AG04449 (cell line): ENCODE data around the gene ENTPD8.
"Not testable (repeated sequence)": the region's sequence is repeated elsewhere in the genome, so short reads cannot be mapped to it uniquely, and the experiment has no call there.

ENCODE experiments used
- CTCF ChIA-PET: fragments of 350-600 bp; formaldehyde crosslinking; extraction: SDS; loops from one replicate; lab custom pipeline; 2021; ENCODE audit warnings: antibody characterized with exemption; lab: Yijun Ruan, JAX
- POLR2A ChIA-PET: fragments of 400-600, 350-600 bp; formaldehyde crosslinking; extraction: SDS; loops from one replicate; lab custom pipeline; 2020; ENCODE audit warnings: antibody characterized with exemption, inconsistent platforms; lab: Yijun Ruan, JAX
- DNase-seq: peaks from one replicate; pipeline ENCODE4 v3.0.0-alpha.2; 2010; ENCODE audit warnings: low read depth, low spot score
- H3K4me3 ChIP-seq: 2 replicates; pipeline ENCODE4 v1.5.1; 2011; ENCODE audit warnings: low read depth, mild to moderate bottlenecking, control low read depth, low read length
- CTCF ChIP-seq: IDR thresholded peaks from one replicate; pipeline ENCODE4 v1.5.1; 2011; ENCODE audit warnings: mild to moderate bottlenecking, moderate library complexity, low read length, control low read depth, inconsistent platforms; ENCODE audit not compliant: insufficient read depth; ENCODE audit errors: missing control alignments

Gene ENTPD8

GRCh38 chr9:137476856-137477255, 35.7 kb upstream of the ENTPD8 start:
- no peak for DNase-seq
- no peak overlapping the region for H3K4me3 ChIP-seq
- POLR2A ChIA-PET, result no interaction called here
- TF ChIP-seq CTCF, result no peak
- CTCF ChIA-PET, result no interaction called here

- POLR2A ChIA-PET, result no interaction called here
- CTCF ChIA-PET, result interaction anchor here (1.4 kb wide), 1 partner anchor 53 kb away, joined by 3 read pairs; the partner anchor contains the start of genes EXD3 and NOXA1
Observed at GRCh38 chr9:137475666-137476065, 34.5 kb upstream of the ENTPD8 start.

GRCh38 chr9:137474271-137474670, 33.1 kb upstream of the ENTPD8 start:
- H3K4me3 ChIP-seq, result no peak overlapping the region
- ChIA-PET CTCF (interaction anchor here (1.4 to 1.5 kb wide), 2 partner anchors 12 to 52 kb away, joined by 3 read pairs; partner anchors contain the start of genes EXD3 and NOXA1), POLR2A (no interaction called here)
- no peak for DNase-seq
- TF ChIP-seq CTCF, result no peak

More at GRCh38 chr9:137475666-137476065, 34.5 kb upstream of the ENTPD8 start:
- DNase-seq, result no peak
- no peak overlapping the region for H3K4me3 ChIP-seq
- no peak for TF ChIP-seq CTCF

GRCh38 chr9:137470785-137471184, 29.6 kb upstream of the ENTPD8 start:
- DNase-seq, result no peak
- ChIA-PET CTCF (no interaction called here), POLR2A (interaction anchor here (0.8 kb wide), 1 partner anchor 8 kb away, joined by 3 read pairs; no protein-coding TSS in a partner anchor)
- no peak for TF ChIP-seq CTCF
- H3K4me3 ChIP-seq, result no peak overlapping the region

GRCh38 chr9:137467896-137468295, 26.7 kb upstream of the ENTPD8 start:
- DNase-seq, result no peak
- no peak overlapping the region for H3K4me3 ChIP-seq
- CTCF ChIA-PET, result no interaction called here
- POLR2A ChIA-PET, result no interaction called here
- TF ChIP-seq CTCF, result no peak

- TF ChIP-seq CTCF, result no peak
- POLR2A ChIA-PET, result no interaction called here
- CTCF ChIA-PET, result no interaction called here
- no peak overlapping the region for H3K4me3 ChIP-seq
- no peak for DNase-seq
Observed at GRCh38 chr9:137467161-137467581, 26.0 kb upstream of the ENTPD8 start.

- POLR2A ChIA-PET, H3K4me3 ChIP-seq, CTCF ChIA-PET, DNase-seq: not testable (repeated sequence)
Observed at GRCh38 chr9:137466389-137467085, 25.4 kb upstream of the ENTPD8 start.
